Suprapubic skin (tissue), 4 donors: ENCODE data around the gene BCS1L. TPM values are rescaled to one million over a fixed set of nuclear protein-coding genes. Genes with fewer than 3 reads are reported as not detected.
A peak's percentile ranks its signal among the peaks of the same experiment; 100 is the strongest.

Source experiments
- DNase-seq, 2 donors: peaks; one replicate each; pipeline ENCODE4 v3.0.0-alpha.2; 2019; ENCODE audit warnings: low spot score in 2 of 2
- H3K27ac ChIP-seq: fragments of 200-600 bp; sonication (generic); one replicate; pipeline ENCODE4 v1.5.1; 2019
- H3K27me3 ChIP-seq: fragments of 200-600 bp; sonication (generic); one replicate; pipeline ENCODE4 v1.5.1; 2019
- H3K36me3 ChIP-seq: fragments of 200-600 bp; sonication (generic); one replicate; pipeline ENCODE4 v1.5.1; 2019
- H3K4me1 ChIP-seq: fragments of 200-600 bp; sonication (generic); one replicate; pipeline ENCODE4 v1.5.1; 2019
- H3K4me3 ChIP-seq: fragments of 200-600 bp; sonication (generic); one replicate; pipeline ENCODE4 v1.5.1; 2019; ENCODE audit warnings: mild to moderate bottlenecking
- H3K9me3 ChIP-seq: fragments of 200-600 bp; sonication (generic); one replicate; pipeline ENCODE4 v1.5.1; 2019
- EP300 ChIP-seq: sonication (generic); formaldehyde crosslinking; IDR thresholded peaks from one replicate; pipeline ENCODE4 v1.6.1; 2017; ENCODE audit warnings: antibody characterized with exemption
- POLR2A ChIP-seq, 2 donors: fragments of 450-650 bp; IDR thresholded peaks; one replicate each; pipeline ENCODE4 v1.6.1; 2017; ENCODE audit warnings: antibody characterized with exemption in 2 of 2, mild to moderate bottlenecking in 2 of 2, moderate library complexity in 2 of 2
- POLR2AphosphoS5 ChIP-seq, 3 donors: sonication (generic); formaldehyde crosslinking; IDR thresholded peaks; one replicate each; pipeline ENCODE4 v1.6.1; 2017; ENCODE audit warnings: antibody characterized with exemption in 3 of 3
- WGBS: methylation state at CpG from one replicate; pipeline ENCODE4 v1.1.5; 2018; 5-methylcytosine and 5-hydroxymethylcytosine counted together
- total RNA-seq, 4 donors: library from RNA; depleted of rRNA; stranded (reverse); fragments of >200 nt; gene quantifications; one replicate each; pipeline ENCODE4 v1.1.0, GENCODE V29; 2016
- TF ChIP-seq, protein P1 (sequence below), 2 donors: fragments of 200-600 bp in 1 of 2; fragments of 450-650 bp in 1 of 2; sonication (generic) in 1 of 2; IDR thresholded peaks; one replicate each; pipeline ENCODE4 v1.5.1; 2016 to 2019; ENCODE audit warnings: antibody characterized with exemption in 2 of 2, mild to moderate bottlenecking in 1 of 2, moderate library complexity in 1 of 2

The BCS1L gene
- total RNA-seq, 4 donors from 2014 or later = 30.3 to 72.8 (median 39.2) TPM

DNA sequence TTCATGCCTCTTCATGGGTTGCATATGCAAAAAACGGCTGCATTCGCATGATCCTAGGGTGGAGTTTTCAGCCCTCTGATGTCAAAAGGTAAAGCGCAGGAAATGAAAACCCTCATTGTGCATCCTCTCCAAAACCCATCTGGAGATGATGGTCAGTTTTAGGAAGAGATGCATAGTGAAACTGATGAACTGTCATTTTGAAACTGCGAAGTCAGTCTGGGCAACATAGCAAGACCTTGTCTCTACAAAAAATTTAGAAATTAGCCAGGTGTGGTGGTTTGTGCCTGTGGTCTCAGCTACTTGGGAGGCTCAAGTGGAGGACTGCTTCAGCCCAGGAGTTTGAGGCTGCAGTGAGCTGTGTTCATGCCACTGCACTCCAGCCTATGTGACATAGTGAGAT, 48.6 kb downstream of the BCS1L start:
- 94% methylated on average over 4 of the region's 4 CpGs for WGBS
- H3K27me3 ChIP-seq = no peaks in the 10 kb centered on the region
- TF ChIP-seq EP300 (no peak), POLR2A (IDR thresholded peaks at IDR 0.05) (no peak), POLR2AphosphoS5 (IDR thresholded peaks at IDR 0.05) (no peak)
- TF ChIP-seq, protein P1, sequence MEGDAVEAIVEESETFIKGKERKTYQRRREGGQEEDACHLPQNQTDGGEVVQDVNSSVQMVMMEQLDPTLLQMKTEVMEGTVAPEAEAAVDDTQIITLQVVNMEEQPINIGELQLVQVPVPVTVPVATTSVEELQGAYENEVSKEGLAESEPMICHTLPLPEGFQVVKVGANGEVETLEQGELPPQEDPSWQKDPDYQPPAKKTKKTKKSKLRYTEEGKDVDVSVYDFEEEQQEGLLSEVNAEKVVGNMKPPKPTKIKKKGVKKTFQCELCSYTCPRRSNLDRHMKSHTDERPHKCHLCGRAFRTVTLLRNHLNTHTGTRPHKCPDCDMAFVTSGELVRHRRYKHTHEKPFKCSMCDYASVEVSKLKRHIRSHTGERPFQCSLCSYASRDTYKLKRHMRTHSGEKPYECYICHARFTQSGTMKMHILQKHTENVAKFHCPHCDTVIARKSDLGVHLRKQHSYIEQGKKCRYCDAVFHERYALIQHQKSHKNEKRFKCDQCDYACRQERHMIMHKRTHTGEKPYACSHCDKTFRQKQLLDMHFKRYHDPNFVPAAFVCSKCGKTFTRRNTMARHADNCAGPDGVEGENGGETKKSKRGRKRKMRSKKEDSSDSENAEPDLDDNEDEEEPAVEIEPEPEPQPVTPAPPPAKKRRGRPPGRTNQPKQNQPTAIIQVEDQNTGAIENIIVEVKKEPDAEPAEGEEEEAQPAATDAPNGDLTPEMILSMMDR (IDR thresholded peaks at IDR 0.05) = no peak
- H3K36me3 ChIP-seq = no peaks in the 10 kb centered on the region
- H3K4me1 ChIP-seq = peaks cover 15% of the 10 kb centered on the region
- no peak overlapping the region for H3K4me3 ChIP-seq
- H3K27ac ChIP-seq = no peak overlapping the region
- no peak for DNase-seq
- H3K9me3 ChIP-seq = no peaks in the 10 kb centered on the region

DNA sequence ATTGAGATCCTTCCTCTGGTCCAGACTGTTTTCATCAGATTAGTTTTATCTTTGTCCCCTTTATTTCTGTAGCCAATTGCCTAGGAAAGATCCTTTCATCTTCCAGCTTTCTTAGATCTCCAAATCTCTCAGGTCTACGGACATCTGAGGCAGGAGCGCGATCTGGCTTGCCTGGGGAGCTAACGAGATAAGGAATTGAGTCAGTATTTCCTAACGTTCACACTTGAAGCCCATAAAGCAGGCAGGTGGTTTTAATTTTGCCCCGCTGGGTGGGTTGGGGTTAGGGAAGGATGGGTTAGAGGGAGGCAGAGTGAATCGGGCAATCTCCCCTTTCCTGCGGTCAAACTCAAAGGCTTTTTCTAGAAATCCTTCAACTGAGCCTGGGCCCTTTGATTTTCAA, 50.4 kb downstream of the BCS1L start:
- H3K36me3 ChIP-seq = no peaks in the 10 kb centered on the region
- H3K27me3 ChIP-seq = no peaks in the 10 kb centered on the region
- H3K4me1 ChIP-seq = peaks cover 18% of the 10 kb centered on the region
- H3K27ac ChIP-seq = no peak overlapping the region
- no peaks in the 10 kb centered on the region for H3K9me3 ChIP-seq
- peak overlapping the region; percentile 75 for H3K4me3 ChIP-seq
- DNase-seq = no peak
- TF ChIP-seq EP300 = no peak
- TF ChIP-seq POLR2AphosphoS5 (IDR thresholded peaks at IDR 0.05) = no peak
- TF ChIP-seq POLR2A (IDR thresholded peaks at IDR 0.05) = no peak
- TF ChIP-seq, protein P1 (IDR thresholded peaks at IDR 0.05) = no peak
- 66% methylated on average over 8 of the region's 8 CpGs for WGBS

DNA sequence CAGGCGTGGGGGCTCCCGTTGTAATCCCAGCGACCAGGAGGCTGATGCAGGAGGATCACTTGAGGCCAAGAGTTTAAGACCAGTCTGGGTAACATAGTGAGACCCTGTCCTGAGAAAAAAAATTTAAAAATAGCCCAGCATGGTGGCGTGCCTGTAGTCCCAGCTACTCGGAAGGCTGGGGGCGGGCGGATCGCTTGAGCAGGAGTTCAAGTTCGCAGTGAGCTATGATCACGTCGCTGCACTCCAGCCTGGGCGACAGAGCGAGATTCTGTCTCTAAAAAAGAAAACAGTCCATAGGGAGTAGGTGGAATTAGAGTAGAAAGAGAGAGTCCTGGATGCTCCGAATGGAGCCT, 50.8 kb downstream of the BCS1L start:
- Histone ChIP-seq H3K4me1 (peaks cover 18% of the 10 kb centered on the region), H3K9me3 (no peaks in the 10 kb centered on the region), H3K27me3 (no peaks in the 10 kb centered on the region), H3K27ac (no peak overlapping the region), H3K4me3 (peak overlapping the region; percentile 75), H3K36me3 (no peaks in the 10 kb centered on the region)
- DNase-seq = no peak
- TF ChIP-seq POLR2AphosphoS5 (IDR thresholded peaks at IDR 0.05) = no peak
- TF ChIP-seq EP300 = no peak
- TF ChIP-seq POLR2A (IDR thresholded peaks at IDR 0.05) = no peak
- TF ChIP-seq, protein P1 (IDR thresholded peaks at IDR 0.05) = no peak
- 44% methylated on average over 14 of the region's 14 CpGs for WGBS

DNA sequence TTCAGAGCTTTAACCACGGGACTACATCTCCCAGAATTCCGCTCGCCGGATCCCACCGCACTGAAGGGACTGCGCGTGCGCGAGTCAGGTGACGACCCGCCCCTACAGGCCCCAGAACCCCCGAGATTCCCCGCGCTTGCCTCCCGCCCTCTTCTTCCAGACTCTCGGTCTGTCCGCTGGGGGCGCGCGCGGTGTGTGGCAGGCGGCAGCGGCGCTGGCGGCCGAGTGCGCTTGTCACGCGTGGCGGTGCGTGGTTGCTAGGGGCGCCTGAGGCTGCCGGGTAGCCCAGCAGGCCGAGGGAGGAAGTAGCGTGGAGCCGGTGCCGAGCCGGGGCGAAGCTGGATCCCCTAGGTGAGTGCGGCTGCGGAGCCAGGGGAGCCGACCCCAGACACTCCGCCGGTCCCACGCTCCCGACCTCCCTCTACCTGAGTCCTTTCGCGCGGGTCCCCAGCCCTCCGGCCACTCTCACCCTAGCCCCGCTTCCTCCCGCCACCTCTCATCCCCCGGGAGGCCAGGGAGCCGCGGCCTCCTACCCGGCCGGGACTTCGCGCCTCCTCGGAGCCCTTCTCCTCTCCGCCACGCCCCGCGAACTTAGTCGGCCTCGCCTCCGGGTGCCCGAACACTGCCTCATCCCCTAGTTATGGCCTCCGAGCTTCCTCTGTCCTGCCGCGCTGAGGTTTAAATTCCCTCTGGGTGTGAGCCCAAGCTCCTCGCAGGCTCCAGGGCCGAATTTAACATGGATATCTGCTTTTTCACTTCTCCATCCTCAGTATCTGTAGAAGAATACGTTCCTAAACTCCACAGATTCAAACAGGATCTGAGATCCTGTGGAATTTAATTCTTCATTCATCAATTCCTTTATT, 51.4 kb downstream of the BCS1L start, which contains the start of gene TTLL4:
TTLL4 (plus strand) TSS at position 149 of the 863 bp plus-strand sequence. CDS start 26,842 bp downstream, outside the sequence.
- DNase-seq = peak; percentile 99
- Histone ChIP-seq H3K27me3 (no peaks in the 10 kb centered on the region), H3K36me3 (no peaks in the 10 kb centered on the region), H3K4me1 (peaks cover 18% of the 10 kb centered on the region), H3K27ac (peak within 1 kb of the TSS; percentile 89), H3K9me3 (no peaks in the 10 kb centered on the region), H3K4me3 (peak within 1 kb of the TSS; percentile 75)
- no peak for TF ChIP-seq EP300
- peak in 2 of 3 donors; percentile 24 to 91 for TF ChIP-seq POLR2AphosphoS5 (IDR thresholded peaks at IDR 0.05)
- TF ChIP-seq, protein P1 (IDR thresholded peaks at IDR 0.05) = peak; percentile 83 to 96
- TF ChIP-seq POLR2A (IDR thresholded peaks at IDR 0.05) = peak in 1 of 2 donors; percentile 19
- under 1% methylated on average over 59 of the region's 74 CpGs for WGBS

DNA sequence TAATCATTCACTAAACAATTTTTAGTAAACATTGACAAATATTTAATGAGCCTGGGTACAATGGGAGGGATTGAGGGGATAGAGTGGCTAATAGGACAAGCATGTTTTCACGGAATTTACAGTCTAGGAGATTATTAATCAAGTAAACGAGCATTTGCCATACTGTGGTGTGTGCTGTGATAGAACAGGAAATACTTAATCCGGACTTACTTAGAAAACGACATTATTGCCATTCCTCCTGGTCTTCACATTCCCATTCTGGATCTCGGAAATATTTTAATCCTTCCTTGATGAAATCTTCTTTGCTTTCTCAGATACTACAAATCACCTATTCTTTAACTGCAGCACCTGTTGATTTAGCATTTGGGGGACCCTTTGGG, 52.1 kb downstream of the BCS1L start:
- H3K9me3 ChIP-seq = no peaks in the 10 kb centered on the region
- peak overlapping the region; percentile 75 for H3K4me3 ChIP-seq
- no peak overlapping the region for H3K27ac ChIP-seq
- no peaks in the 10 kb centered on the region for H3K27me3 ChIP-seq
- no peak for TF ChIP-seq POLR2A (IDR thresholded peaks at IDR 0.05)
- TF ChIP-seq, protein P1 (IDR thresholded peaks at IDR 0.05) = no peak
- TF ChIP-seq EP300 = no peak
- TF ChIP-seq POLR2AphosphoS5 (IDR thresholded peaks at IDR 0.05) = no peak
- DNase-seq = no peak
- WGBS = 9% methylated on average over 5 of the region's 5 CpGs
- peaks cover 20% of the 10 kb centered on the region for H3K4me1 ChIP-seq
- no peaks in the 10 kb centered on the region for H3K36me3 ChIP-seq
